PC-9 (cell line): ENCODE measurements around the gene USP24. TPM values are rescaled to one million over a fixed set of nuclear protein-coding genes. Genes with fewer than 3 reads are reported as not detected.

Experiments used
- BruUV-seq: library from RNA; stranded (reverse); fragments of 400-500 nt; replicated peaks from 2 replicates; lab custom pipeline; 2021; lab: Mats Ljungman, UMichigan
- CTCF ChIA-PET: fragments of 300-600 bp; sonication (Branson Sonifier 250); formaldehyde crosslinking; loops from one replicate; lab custom pipeline; 2022; ENCODE audit warnings: antibody characterized with exemption; lab: Charles Lee
- POLR2A ChIA-PET: fragments of 300-600 bp; sonication (Branson Sonifier 250); formaldehyde crosslinking; loops from one replicate; lab custom pipeline; 2022; ENCODE audit warnings: antibody characterized with exemption; ENCODE audit not compliant: unreplicated experiment; lab: Charles Lee
- DNase-seq, 2 experiments: peaks; one replicate each; pipeline versions ENCODE4 v3.0.0 to v3.0.0-alpha.2; 2015 to 2022; ENCODE audit warnings: mixed read lengths in 1 of 2
- H2AFZ ChIP-seq: fragments of 200-600 bp; sonication (generic); 2 replicates; pipeline ENCODE4 v1.8.1; 2017; ENCODE audit warnings: antibody characterized with exemption
- H3F3A ChIP-seq: fragments of 200-600 bp; sonication (generic); 2 replicates; pipeline ENCODE4 v1.8.1; 2017; ENCODE audit warnings: antibody characterized with exemption, mild to moderate bottlenecking, low read depth; ENCODE audit not compliant: insufficient read depth
- H3K27ac ChIP-seq: fragments of 200-600 bp; sonication (generic); 2 replicates; pipeline ENCODE4 v1.6.1; 2016; ENCODE audit warnings: mixed run types
- H3K27me3 ChIP-seq: fragments of 200-600 bp; sonication (generic); 2 replicates; pipeline ENCODE4 v1.6.1; 2016; ENCODE audit warnings: low read depth, mixed run types; ENCODE audit not compliant: insufficient read depth
- H3K36me3 ChIP-seq: fragments of 200-600 bp; sonication (generic); 2 replicates; pipeline ENCODE4 v1.6.1; 2016; ENCODE audit warnings: low read depth, mixed run types
- H3K4me1 ChIP-seq: fragments of 200-600 bp; sonication (generic); replicated peaks from 2 replicates; pipeline ENCODE4 v1.6.1; 2016; ENCODE audit warnings: mixed run types; ENCODE audit not compliant: insufficient read depth
- H3K4me2 ChIP-seq: fragments of 200-600 bp; sonication (generic); 2 replicates; pipeline ENCODE4 v1.6.1; 2017; ENCODE audit warnings: mixed run types
- H3K4me3 ChIP-seq: fragments of 200-600 bp; sonication (generic); 2 replicates; pipeline ENCODE4 v1.6.1; 2016; ENCODE audit warnings: mixed run types
- H3K79me2 ChIP-seq: fragments of 200-600 bp; sonication (generic); 2 replicates; pipeline ENCODE4 v1.6.1; 2017; ENCODE audit warnings: low read depth, mixed run types
- H3K9me2 ChIP-seq: fragments of 200-600 bp; sonication (generic); 2 replicates; pipeline ENCODE4 v1.8.1; 2017; ENCODE audit warnings: mild to moderate bottlenecking; ENCODE audit not compliant: insufficient read depth
- H3K9me3 ChIP-seq: fragments of 200-600 bp; sonication (generic); 2 replicates; pipeline ENCODE4 v1.8.1; 2016; ENCODE audit warnings: low read depth; ENCODE audit not compliant: insufficient read depth
- H4K20me1 ChIP-seq: fragments of 200-600 bp; sonication (generic); 2 replicates; pipeline ENCODE4 v1.8.1; 2017; ENCODE audit not compliant: insufficient read depth
- EZH2 ChIP-seq: fragments of 200-600 bp; sonication (generic); IDR thresholded peaks from 2 replicates; pipeline ENCODE4 v1.8.0; 2017; ENCODE audit warnings: antibody characterized with exemption, low read depth
- intact Hi-C: fragments of 100-400 bp; cut with micrococcal nuclease; formaldehyde crosslinking; loops from one replicate; pipeline ENCODE4 v1.10.0; 2022; ENCODE audit not compliant: unreplicated experiment
- total RNA-seq: library from RNA; stranded (reverse); gene quantifications from 2 replicates; pipeline ENCODE4 v1.2.3, GENCODE V29; 2021
- TF ChIP-seq, protein P1 (sequence below): fragments of 200-600 bp; sonication (generic); conservative IDR thresholded peaks from 2 replicates; pipeline ENCODE4 v1.6.1; 2017; ENCODE audit warnings: mixed run types, antibody characterized with exemption, mild to moderate bottlenecking, moderate library complexity

Gene USP24
- total RNA-seq, 1 experiment from 2014 or later = 61.0 TPM

DNA sequence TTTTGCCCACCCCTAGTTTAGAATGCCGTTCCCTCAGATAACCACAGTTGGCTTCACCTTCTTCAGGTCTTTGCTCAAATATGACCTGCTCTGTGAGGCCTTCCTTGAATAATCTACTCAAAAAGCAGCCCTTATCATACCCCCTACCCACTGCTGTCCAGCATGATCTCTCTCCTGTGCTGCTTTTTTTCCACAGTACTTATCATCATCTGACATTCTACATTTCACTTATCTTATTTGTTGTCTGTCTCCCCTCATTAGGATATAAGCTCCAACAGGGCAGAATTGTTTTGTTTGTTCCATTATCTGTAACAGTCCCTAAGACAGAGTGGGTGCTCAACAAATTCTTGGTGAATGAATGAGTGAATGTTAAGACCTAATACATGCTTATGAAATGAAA is 18.1 kb downstream of the USP24 start:
- no peak overlapping the region for H3K4me2 ChIP-seq
- no peaks in the 10 kb centered on the region for H3K27me3 ChIP-seq
- BruUV-seq = no TSS peak
- TF ChIP-seq EZH2 = no peak
- TF ChIP-seq, protein P1, sequence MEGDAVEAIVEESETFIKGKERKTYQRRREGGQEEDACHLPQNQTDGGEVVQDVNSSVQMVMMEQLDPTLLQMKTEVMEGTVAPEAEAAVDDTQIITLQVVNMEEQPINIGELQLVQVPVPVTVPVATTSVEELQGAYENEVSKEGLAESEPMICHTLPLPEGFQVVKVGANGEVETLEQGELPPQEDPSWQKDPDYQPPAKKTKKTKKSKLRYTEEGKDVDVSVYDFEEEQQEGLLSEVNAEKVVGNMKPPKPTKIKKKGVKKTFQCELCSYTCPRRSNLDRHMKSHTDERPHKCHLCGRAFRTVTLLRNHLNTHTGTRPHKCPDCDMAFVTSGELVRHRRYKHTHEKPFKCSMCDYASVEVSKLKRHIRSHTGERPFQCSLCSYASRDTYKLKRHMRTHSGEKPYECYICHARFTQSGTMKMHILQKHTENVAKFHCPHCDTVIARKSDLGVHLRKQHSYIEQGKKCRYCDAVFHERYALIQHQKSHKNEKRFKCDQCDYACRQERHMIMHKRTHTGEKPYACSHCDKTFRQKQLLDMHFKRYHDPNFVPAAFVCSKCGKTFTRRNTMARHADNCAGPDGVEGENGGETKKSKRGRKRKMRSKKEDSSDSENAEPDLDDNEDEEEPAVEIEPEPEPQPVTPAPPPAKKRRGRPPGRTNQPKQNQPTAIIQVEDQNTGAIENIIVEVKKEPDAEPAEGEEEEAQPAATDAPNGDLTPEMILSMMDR = no peak
- H3K36me3 ChIP-seq = peaks cover 15% of the 10 kb centered on the region; the same call in 1 of the 2 replicates
- no peak overlapping the region for H3K27ac ChIP-seq
- POLR2A ChIA-PET = no interaction called here
- peaks cover 95% of the 10 kb centered on the region for H3K79me2 ChIP-seq
- H3K4me1 ChIP-seq = no peaks in the 10 kb centered on the region
- H4K20me1 ChIP-seq = peaks cover 32% of the 10 kb centered on the region
- intact Hi-C loops = no loop called here
- DNase-seq = no peak
- no peak overlapping the region for H2AFZ ChIP-seq
- CTCF ChIA-PET = no interaction called here
- H3K9me2 ChIP-seq = no peaks in the 10 kb centered on the region
- no peaks in the 10 kb centered on the region for H3F3A ChIP-seq
- no peak overlapping the region for H3K4me3 ChIP-seq
- H3K9me3 ChIP-seq = no peaks in the 10 kb centered on the region

DNA sequence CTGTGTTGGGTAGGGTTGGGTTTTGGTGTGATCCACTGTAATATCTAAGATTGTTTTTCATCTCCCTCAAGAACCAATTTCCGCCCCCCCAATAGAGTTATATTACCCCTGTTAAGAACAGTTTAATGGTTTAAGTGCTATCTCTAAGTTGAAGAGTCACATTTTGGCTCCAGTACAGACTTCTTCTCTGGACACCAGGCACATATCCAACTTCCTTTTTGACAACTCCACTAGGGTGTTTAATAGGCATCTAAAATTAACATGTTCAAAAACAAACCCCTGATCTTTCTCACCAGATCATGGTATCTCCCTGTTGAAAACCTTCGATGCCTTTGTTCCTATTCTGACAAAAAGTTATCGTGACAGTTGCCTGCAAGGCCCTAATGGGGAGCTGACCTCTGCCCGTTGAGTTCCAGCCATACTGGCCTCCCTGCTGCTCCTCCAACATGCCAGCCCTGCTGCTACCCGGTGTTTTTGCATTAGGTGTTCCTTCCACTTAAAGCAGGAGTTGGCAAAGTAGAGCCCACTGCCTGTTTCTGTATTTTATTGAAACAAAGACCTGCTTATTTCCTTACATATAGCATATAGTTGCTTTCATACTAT is 18.6 kb downstream of the USP24 start:
- Histone ChIP-seq H3K4me3 (no peak overlapping the region), H2AFZ (no peak overlapping the region), H3K4me1 (0 out of 2 replicates have a peak, but pooled peaks cover 3% of the 10 kb centered on the region), H3K27me3 (no peaks in the 10 kb centered on the region), H3K27ac (no peak overlapping the region), H3K9me3 (no peaks in the 10 kb centered on the region), H3K79me2 (peaks cover 95% of the 10 kb centered on the region), H3K36me3 (peaks cover 15% of the 10 kb centered on the region; the same call in 1 of the 2 replicates), H3K9me2 (no peaks in the 10 kb centered on the region), H3F3A (no peaks in the 10 kb centered on the region), H4K20me1 (peaks cover 32% of the 10 kb centered on the region), H3K4me2 (no peak overlapping the region)
- no TSS peak for BruUV-seq
- TF ChIP-seq EZH2 = no peak
- TF ChIP-seq, protein P1 = no peak
- ChIA-PET POLR2A (no interaction called here), CTCF (no interaction called here)
- intact Hi-C loops = no loop called here
- DNase-seq = no peak

DNA sequence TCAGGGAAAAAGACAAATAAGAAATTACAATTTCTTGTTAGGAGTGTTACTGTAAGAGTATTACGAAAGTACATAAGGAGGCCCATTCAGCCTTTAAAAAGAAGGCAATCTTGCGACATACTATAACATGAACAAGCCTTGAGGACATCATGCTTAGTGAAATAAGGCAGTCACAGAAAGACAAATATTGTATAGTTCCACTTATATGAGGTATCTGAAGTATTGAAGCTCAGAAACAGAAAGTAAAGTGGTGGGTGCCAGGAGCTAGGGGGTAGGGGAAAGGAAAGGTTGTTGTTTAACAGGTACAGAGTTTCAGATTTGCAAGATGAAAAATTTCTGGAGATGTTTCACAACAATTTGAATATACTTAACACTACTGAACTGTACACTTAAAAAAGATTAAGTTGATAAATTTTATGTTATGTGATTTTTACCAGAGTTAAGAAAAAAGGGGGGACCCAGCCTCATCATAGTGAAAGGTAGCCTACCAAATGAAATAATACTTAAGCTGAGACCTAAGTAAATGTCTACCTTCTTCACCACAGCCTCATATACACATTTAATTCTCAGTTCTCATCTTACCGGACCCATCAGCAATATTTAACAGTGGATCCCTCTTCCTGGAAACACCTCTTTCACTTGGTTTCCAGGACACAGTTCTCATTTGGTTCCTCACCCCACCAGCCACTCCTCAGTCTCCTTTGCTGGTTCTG is 19.5 kb downstream of the USP24 start:
- no peaks in the 10 kb centered on the region for H3K9me2 ChIP-seq
- peaks cover 29% of the 10 kb centered on the region for H4K20me1 ChIP-seq
- intact Hi-C loops = no loop called here
- no peak overlapping the region for H3K27ac ChIP-seq
- H3K9me3 ChIP-seq = no peaks in the 10 kb centered on the region
- no peaks in the 10 kb centered on the region for H3F3A ChIP-seq
- H3K4me2 ChIP-seq = no peak overlapping the region
- TF ChIP-seq, protein P1 = no peak
- TF ChIP-seq EZH2 = no peak
- H3K27me3 ChIP-seq = no peaks in the 10 kb centered on the region
- H3K4me1 ChIP-seq = 0 out of 2 replicates have a peak, but pooled peaks cover 7% of the 10 kb centered on the region
- POLR2A ChIA-PET = no interaction called here
- H2AFZ ChIP-seq = no peak overlapping the region
- H3K36me3 ChIP-seq = peaks cover 15% of the 10 kb centered on the region; the same call in 1 of the 2 replicates
- H3K4me3 ChIP-seq = no peak overlapping the region
- no peak for DNase-seq
- no TSS peak for BruUV-seq
- CTCF ChIA-PET = no interaction called here
- peaks cover 93% of the 10 kb centered on the region for H3K79me2 ChIP-seq
